Keratinocyte (primary cell): ENCODE measurements around the gene POLR1A.

ENCODE experiments used
- EZH2 ChIP-seq: IDR thresholded peaks from one replicate; pipeline ENCODE4 v1.6.1; 2012; ENCODE audit warnings: inconsistent platforms, mild to moderate bottlenecking, low read length, moderate library complexity
- TF ChIP-seq, protein P1 (sequence below), 3 experiments: IDR thresholded peaks in 1 of 3; conservative IDR thresholded peaks in 1 of 3; optimal IDR thresholded peaks in 1 of 3; 2 replicates in 2 of 3; 3 replicates in 1 of 3; pipeline versions ENCODE3 to v1.5.1; 2011; ENCODE audit warnings: low read length in 3 of 3, mild to moderate bottlenecking in 3 of 3, moderate library complexity in 2 of 3, control low read depth in 1 of 3, inconsistent platforms in 1 of 3; ENCODE audit not compliant: insufficient read depth in 2 of 3; ENCODE audit errors: extremely low read depth in 1 of 3

DNA sequence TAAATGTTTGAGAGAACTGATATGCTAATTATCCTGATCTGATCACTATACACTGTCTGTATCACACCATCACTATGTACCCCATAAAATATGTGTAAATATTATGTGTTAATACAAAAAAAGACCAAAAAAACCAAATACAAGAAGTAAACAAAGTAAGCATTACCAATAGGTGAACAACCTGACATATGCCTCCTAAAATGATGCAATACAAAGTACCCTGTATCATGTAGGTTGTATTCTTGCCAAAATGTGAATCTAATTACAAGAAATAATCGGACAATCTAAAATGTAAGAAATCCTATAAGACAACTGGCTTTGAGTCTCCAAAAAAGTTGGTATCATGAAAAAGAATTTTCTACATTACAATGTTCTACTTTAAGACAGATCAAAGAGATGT lies 7.8 kb downstream of the POLR1A start:
- TF ChIP-seq, protein P1, sequence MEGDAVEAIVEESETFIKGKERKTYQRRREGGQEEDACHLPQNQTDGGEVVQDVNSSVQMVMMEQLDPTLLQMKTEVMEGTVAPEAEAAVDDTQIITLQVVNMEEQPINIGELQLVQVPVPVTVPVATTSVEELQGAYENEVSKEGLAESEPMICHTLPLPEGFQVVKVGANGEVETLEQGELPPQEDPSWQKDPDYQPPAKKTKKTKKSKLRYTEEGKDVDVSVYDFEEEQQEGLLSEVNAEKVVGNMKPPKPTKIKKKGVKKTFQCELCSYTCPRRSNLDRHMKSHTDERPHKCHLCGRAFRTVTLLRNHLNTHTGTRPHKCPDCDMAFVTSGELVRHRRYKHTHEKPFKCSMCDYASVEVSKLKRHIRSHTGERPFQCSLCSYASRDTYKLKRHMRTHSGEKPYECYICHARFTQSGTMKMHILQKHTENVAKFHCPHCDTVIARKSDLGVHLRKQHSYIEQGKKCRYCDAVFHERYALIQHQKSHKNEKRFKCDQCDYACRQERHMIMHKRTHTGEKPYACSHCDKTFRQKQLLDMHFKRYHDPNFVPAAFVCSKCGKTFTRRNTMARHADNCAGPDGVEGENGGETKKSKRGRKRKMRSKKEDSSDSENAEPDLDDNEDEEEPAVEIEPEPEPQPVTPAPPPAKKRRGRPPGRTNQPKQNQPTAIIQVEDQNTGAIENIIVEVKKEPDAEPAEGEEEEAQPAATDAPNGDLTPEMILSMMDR (optimal IDR thresholded peaks at IDR 0.05 in 1 of 3, IDR thresholded peaks at IDR 0.05 in 1 of 3, conservative IDR thresholded peaks at IDR 0.05 in 1 of 3; ENCODE audit: extremely low read depth in 1 of 3, insufficient read depth in 2 of 3, low read length in 3 of 3): no peak
- no peak for TF ChIP-seq EZH2
